Stimulated activated CD4-positive, alpha-beta T cell treated with anti-CD3 and anti-CD28 coated beads, Interleukin-2, amount 100 ng/mL, for 48 hours (primary cell): Measurements from ENCODE around the gene MCF2L.

Source experiments
- DNase-seq, 2 donors: peaks; one replicate each; pipeline ENCODE4 v3.0.0-alpha.2; 2020

MCF2L gene

DNA sequence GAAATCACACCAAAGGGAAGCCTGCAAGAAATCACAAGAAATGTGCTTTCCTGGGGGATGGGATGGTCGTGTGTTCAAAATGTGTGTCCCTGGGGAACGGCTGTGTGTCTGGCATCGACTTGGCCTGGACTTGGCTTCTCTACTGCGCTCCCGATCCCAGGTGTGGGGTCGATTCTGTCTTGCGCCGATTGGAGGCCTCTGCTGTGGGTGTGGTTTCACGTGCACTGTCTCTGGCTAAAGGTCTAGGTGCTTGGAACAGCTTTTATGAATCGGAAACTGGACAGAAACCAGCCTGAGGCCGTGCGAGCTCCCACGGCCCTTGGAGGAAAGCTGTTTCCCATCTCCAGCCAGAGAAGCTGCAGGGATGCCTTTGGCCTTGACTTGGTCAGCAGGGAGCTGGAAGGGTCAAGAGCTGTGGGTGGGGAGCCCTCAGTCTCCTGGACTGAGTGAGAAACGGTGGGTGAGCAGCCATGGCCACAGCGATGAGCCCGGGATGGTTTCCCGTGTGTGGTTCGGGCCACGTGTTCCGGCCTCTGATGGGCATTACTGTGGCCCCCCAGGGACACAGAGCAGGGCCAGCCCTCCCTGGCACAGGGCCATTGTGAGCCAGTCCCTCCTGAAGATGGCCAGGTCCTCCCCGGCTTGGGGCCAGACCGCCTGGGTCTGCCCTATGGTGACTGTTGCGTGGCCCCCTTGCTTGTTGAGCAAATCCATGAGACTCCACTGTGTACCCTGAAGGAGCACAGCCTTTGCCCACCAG is 29.7 kb downstream of the MCF2L start:
- no peak for DNase-seq

DNA sequence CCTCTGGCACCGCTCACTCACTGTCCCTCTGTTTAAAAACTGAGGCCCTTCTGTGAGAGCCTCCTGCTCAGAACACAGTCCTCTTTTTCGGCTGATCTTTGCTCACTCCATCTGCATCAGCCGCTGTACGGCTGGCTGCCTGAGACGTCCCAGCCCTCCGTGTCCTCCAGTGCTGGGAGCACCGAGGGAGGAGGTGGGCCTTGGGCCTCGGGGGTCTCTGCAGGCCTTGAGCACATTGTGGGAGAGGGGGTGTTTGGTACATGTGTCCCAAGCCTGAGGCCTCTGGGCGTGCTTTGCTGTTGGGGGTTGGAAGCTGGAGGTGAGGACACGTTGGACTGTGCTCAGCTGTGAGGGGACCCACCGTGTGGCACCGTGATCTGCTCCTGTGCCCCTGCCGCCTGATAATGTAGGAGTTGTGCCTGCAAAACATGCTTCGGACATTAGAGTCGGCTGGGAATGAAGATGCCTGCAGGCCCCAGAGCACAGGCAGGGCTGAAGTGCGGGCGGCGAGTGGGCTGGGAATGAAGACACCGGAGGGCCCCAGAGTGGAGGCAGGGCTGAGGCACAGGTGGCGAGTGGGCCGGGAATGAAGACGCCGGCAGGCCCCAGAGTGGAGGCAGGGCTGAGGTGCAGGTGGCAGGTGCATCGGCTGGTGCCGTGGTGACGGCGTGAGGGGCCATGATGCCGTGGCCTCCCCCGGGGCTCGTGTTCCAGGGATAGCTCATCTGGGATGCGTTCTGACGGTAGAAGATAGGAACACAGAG is 30.6 kb downstream of the MCF2L start:
- DNase-seq: no peak

DNA sequence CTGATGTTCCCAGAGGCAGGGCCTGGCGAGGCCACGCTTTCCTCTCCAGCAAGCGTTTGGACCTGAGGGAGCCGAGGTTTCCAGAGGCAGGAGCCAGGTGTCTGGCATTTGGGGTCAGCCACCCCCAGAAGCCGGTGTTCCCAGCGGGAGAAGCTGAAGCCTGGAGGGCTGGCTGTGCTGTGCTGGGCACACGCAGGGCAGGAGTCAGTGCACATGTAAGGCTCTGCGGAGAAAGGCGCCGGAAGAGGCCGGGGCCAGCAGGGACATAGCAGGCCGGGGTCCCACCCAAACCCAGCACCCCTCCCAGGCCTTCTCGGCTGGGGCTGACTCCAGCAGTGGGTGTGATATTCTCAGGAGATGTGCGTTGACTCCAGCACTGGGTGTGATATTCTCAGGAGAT is 31.6 kb downstream of the MCF2L start:
- DNase-seq: no peak

DNA sequence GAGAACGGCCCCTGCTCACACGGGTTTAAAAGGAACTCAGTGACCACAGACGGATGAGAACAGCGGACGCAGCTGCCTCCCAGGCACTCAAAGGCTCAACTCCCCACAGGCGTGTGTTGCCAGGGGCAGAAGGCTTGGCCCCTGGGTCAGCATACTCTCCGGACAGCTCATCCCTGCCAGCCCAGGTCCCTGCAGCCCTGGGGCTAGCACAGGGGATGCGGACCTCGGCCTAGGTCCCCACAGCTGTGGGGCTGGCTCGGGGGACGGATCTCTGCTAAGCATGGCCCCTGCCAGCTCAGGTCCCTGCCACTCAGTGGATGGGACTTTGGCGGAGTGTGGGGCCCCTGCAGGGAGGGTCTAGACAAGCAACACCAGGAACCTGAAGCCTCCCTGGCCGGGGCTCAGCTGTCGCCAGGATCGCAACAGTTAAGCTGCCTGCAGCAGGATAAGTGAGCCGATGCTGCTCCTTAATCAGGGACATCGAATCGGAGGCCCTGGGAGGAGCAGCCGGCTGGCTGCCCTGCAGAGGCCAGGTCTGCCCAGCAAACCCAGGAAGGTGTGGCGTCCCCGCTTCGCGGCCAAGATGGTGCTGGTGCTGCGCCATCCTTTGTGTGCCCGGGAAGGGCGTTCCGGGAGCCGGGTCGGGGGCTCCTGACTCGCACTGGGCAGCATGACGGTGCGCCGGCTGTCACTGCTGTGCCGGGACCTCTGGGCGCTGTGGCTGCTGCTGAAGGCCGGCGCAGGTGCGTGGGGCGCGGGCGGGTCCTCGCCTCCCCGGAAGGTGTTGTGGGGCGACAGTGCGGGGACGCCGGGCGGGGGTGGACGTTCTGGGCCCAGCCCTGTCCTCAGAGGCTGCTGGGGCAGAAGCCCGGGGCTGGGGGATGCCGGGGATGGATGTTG is 32.5 kb downstream of the MCF2L start:
- DNase-seq: no peak

DNA sequence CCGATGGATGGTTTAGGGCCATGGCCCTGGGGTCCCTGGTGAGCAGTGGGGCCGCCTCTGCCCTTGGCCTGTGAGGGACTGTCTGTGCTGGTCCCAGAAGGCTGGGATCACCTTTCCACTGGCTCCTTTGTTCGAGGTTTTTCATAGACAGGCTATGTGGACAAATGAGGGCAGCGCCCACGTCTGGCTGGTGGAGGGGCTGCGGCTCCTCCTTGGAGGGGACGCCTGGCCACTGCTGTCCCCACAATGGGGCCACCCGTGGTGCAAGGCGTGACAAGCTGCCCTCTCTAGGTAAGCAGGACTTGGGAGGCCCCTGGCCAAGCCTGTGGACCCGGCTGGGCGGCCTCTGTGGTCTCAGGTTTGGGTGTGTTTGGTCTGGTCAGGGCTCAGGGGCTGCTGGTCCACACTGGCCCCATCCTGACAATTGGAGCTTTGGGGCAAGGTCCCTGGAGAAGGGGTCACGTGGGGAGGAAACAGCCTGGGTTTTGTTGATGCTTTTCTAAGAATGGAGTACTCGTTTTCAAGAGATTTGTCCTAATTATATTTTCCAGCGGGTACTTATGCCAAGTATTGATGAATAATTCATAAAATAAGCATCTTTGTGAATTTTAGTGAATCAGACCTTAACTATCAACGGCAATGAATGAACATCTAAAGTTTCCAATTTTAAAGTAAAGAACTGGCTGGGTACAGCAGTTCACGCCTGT is 33.3 kb downstream of the MCF2L start:
- DNase-seq: no peak

DNA sequence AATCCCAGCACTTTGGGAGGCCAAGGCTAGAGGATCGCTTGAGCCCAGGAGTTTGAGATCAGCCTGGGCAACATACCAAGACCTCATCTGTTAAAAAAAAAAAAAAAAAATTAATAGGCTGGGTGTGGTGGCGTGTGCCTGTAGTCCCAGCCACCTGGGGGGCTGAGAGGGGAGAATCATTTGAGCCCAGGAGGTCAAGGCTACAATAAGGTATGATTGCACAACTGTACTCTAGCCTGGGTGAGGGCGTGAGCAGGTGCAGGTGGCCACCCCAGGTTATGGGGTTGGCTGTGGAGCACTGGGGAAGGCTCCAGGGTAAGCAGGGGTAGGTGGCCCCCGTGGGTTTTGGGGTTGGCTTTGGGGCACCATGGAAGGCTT is 33.9 kb downstream of the MCF2L start:
- no peak for DNase-seq

DNA sequence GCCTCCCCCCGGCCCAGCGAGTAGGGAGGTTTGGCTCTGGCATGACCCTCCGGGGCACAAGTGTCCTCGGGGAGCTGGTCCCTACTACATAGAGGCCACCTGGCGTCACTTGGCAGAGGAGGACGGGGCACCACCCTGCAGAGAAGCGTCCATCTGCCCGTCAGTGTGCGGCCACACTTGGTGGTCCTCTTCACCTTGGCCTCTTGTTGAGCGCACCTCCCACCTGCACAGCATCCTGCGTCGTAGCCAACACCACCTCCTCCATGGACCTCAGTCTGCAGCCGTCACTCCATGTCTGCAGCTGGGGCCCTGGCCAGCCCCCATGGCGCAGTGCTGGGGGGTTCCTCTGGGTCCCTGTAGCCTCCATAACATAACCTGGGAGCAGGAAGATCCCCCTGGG is 35.1 kb downstream of the MCF2L start:
- DNase-seq: no peak

DNA sequence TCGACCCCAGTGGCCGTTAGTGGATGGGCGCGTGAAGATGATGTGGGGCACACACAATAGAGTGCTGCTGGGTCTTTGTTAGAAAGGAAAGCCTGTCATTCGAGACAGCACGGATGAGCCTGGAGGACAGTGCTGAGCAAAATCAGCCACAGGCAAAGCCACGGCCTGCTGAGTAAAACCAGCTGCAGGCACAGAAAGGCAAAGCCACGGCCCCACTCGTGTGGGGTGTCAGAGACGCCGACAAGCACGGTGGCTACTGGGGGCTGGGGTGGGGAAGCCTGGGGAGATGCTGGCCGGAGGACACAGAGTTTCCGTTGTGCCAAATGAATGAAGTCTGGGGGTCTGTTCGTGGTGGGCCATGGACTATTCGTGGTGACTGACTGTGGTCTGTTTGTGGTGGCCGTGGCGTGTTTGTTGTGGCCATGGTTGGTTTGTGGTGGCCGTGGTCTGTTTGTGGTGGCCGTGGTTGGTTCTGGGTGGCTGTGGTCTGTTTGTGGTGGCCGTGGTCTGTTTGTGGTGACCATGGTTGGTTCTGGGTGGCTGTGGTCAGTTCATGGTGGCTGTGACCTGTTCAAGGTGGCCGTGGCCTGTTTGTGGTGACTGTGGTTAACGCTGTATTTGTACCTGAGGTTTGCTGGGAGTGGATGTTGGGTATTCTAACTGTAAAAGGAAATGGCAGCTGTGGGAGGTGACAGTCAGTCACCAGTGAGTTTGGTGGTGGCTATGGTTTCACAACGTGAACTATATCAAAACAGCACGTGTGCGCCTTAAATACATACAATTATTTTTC is 36.3 kb downstream of the MCF2L start:
- DNase-seq: no peak

DNA sequence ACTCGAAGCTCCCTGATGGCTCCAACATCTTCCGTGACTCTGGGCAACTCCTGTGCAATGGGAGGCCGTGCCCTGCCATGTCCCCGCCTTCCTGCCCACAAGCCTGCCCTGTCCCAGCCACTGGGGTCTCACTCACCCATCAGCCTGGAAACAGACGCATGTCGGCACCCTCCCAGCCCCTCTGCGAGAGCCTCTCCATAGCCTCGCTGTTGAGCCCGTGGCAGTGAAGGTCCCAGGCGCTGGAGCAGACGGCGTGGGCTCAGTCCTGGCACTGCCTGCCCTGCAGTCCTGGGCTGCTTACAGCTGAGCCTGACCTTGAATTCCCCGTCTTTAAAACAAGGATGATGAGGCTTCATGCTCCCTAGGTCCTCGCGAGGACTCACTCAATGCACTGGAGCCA is 37.0 kb downstream of the MCF2L start:
- DNase-seq: no peak

DNA sequence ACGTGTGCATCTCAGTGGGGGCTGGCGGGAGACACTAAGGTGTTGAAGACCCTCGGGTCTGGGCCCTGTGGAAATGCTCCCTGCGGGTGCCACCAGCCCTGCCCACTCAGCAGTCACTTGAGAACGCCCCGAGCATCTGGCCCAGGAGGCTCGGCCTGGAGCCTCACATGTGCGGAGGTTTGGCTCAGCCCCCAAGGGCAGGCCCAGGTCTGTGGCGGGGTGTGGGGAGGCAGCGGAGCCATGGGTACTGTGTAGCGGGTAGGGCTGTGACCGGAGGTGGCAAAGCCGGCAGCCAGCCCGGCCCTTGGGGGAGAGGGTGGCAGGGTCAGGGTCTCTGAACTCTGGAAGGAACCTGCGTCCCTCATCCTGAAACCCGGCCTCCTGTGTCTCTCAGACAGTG is 37.6 kb downstream of the MCF2L start:
- no peak for DNase-seq

DNA sequence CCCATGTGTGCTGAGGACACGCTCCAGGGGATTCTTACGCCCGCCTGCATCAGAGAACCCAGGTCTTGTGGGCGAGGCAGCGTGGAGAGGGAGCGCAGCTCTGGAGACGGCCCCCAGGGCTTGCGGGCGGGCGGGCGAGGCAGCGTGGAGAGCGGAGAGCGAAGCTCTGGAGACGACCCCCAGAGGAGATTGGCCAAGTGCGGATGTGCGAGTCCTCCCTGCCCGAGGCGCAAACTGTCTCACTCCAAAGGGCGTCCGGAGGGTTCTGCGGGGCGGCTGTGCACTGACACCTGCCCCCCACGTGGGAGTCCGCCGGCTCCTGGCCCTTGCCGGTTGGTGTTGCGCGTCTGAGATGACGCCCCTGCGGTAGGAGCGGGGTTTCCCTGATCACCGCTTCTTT is 39.8 kb downstream of the MCF2L start:
- no peak for DNase-seq

DNA sequence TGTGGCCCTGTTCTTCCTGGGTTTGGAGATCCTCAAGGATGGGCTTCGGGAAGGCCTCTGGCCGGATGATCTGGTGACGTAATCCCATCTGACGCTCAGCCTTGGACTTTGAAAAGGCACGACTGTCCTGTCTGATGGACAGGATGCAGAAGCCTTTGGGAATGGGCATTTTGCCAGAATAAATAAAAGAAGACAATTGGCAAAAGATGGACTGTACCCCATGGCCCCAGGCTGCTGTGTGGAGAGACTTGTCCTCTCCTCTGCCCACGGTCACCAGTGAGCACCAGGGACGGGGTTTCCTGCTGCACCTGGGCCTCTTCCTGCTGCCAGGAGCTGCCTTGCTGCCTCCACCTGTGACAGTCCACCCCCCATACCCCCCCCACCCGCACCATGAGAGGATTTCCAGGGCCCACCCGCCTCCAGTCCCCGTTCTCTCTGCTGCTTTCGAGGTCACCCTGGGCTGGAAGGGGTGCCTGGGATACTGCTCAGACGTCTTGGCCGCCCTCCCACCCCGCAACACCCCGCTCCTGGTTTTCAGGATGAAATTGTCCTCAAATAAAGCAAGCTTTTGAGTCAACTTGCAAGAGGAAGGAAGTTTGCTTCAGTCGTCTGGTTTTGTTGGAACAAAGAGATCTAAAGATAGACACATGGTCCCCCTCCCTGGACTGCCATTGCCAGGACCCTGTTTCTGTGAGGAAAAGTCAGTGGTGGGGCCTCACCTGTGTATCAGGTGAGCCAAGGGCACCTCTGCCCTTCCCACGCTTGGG is 40.9 kb downstream of the MCF2L start:
- no peak for DNase-seq

DNA sequence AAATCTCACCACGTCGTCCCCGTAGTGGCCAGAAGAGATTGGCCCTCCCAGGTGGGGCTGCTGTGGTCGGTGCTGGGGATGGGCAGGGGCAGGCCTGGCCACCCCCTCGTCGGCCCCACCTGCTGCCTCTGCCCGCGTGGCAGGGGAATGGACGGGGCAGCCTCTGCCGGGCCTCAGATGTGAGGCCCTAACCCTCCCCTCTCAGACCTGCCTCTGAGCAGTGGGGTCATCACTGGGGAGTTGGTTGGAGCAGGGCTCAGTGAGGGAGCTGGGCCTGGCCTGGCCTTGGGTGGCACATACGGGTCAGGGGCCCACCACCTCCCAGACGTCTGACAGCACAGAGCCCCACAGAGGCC is 41.5 kb downstream of the MCF2L start:
- DNase-seq: no peak

DNA sequence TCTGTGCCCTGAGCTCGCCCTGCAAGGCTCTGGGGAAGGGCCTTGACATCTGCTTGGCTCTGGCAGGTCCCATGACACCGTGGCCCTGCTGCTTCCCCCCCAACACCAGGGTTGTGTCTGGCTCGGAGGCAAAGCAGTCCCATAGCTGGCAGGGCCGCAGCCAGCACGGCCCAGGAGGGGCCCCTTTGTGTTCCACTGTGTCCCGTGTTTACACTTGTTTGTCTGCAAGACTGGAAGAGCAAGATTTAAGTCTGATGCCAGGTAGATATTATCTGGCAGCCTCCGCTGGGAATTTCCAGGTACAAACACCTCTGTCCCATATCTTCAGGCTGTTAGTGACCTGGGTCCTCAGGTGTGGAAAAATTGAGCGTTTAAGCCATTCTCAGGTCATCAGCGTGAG is 44.3 kb downstream of the MCF2L start:
- DNase-seq: no peak

DNA sequence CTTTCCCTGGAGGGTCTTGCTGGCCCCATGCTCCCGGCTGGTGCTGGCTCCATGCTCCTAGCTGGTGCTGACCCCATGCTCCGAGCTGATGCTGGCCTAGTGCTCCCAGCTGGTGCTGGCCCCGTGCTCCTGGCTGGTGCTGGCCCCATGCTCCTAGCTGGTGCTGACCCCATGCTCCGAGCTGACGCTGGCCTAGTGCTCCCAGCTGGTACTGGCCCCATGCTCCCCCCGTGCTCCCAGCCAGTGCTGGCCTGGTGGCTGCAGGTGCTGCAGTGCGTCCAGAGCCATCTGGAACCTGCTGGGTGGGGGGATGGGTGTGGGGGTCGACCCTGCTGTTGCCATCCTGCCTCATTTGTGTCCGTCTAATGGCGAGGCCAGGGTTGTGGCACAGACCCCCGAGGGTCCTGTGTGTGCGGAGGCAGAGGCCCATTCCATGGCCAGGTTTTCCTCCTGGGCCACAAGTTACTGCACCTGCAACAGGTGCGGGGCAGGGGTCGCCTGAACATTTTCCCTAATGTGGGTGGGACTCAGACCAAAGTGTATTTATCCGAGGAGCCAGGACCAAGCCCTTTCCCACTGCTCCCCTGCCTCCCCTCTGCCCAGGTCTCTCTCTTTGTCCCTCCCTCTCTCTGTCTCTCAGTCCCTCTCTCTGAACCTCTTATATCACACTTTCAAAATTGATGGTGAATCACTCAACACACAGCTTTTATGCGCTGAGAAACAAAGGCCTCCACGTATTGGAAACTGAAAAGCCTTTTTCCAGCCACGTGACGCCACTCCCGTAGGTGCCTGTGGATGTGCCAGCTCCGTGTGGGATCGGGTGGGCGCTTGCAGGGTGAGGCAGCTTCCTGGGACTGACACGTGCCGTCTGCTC is 45.1 kb downstream of the MCF2L start:
- no peak for DNase-seq

DNA sequence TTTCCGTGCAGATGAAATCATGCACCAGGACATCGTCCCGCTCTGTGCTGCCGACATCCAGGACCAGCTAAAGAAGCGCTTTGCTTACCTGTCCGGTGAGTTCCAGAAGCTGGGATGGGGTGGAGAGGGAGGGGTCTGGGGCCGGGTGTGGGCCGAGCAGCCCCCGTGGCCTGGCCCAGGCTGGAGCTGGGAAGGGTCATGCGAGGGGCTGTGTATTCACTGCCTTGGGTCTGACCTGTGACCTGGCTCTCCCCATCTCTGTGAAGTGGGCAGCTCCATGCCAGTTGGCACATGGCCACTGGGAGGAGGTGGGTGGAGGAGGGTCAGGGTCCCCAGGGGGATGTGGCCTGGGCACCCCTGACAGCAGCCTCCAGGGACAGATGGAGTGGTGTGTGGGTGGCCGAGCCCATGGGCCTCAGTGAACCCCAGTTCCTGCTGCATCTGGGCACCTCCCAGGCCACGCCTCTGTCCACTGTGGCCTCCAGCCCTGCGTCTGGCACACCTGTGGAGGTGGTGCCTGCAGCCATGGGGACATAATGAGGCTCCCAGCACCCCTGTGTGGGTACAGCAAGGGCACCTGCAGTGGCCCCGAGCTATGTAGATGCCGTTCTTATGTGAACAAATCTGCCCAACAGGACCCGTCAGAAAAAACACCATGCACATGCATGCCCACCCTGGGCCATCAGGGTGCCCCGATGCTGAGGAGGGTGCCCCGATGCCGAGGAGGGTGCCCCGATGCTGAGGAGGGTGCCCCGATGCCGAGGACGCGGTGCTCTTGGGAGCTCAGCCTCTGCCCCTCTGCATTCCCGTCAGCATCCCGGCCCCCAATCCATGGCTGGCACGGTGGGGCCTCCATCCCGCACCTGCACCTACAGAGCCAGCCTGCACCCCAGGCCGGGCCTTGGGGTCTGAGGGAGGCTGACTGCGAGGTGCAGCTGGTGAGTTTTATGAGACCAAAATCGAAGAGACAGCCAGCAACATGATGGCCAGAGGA is 46.0 kb downstream of the MCF2L start:
- DNase-seq: no peak

DNA sequence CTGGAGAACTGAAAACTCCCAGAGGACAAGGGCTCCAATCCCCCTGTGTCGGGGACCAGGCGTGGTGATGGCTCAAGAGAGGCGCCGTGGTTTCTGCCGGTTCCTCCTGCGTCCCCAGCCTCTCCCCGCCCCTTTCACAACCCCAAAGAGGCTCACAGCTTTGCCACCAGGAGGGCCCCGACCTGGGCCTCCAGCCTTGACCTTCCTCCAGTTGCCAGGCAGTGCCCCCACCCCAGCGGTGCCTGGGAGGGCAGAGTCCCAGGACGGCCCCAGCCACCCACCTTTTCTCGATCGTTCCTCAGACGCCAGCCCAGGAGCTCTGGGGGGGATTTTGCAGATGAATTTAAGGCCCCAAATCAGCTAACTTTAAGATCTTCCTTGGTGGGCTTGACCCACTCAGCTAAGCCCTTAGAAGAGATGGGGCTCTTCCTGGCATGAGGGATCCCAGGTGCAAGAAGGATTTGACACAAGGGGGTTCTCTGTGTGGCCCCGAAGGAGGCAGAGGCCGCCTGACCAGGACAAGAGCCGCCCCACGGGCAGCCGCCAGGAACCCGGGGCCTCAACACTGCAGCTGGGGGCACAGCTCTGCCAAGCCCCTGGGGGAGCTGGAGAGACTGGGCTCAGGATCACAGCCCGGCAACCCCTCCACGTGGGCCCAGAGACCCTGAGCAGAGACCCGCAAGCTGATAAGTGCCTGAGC is 47.0 kb downstream of the MCF2L start:
- no peak for DNase-seq

DNA sequence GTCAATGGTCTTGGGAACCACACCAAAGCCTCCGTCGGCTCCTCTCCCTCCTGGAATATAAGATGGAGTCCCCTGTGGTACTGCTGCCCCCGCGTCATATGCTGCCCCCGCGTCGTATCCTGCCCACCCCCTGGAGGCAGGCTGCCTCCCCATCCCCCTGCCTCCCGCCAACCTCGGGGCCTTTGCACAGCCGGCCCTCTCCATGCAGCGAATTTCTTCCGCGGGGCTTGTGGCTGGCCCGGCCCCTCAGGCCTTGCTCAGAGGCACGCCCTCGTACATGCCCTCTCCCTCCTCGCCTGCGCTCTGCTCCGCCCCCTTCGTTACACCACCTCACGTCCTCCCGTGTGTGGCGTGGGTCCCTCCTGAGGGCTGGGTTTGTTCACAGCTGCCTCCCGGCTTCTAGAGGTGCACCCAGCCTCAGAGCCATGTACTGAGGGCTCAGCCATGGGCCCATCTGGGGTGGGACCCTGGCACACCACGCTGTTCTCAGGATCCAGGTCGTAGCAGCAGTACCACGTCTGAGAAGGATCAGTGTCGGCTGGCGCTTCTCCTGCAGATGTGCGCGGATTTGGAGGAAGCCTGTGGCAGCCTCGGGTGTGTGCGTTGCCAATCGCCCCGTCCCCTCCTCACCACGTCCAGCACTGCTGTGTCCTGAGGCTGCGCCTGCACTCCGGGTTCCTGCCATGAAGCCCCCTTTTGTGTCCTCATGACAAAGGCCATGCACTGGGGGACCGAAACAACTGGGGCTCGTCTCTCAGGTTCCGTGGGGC is 47.7 kb downstream of the MCF2L start:
- no peak for DNase-seq
